ENCODE data around the gene SLC39A3.

SLC39A3 gene

GRCh38 chr19:2774083-2774679 is 34.4 kb upstream of the SLC39A3 start:
- no peak overlapping the region for H3K4me3 ChIP-seq (ENCODE audit: low read length)
- DNase-seq (ENCODE audit: low read depth) = no peak
- TF ChIP-seq CTCF (conservative IDR thresholded peaks at IDR 0.05; ENCODE audit: low read length) = no peak

- TF ChIP-seq CTCF (conservative IDR thresholded peaks at IDR 0.05; ENCODE audit: low read length) = no peak
- DNase-seq (ENCODE audit: low read depth) = no peak
Observed at GRCh38 chr19:2771786-2772674, 32.2 kb upstream of the SLC39A3 start.

GRCh38 chr19:2770055-2771013 is 30.5 kb upstream of the SLC39A3 start:
- no peak for TF ChIP-seq CTCF (conservative IDR thresholded peaks at IDR 0.05; ENCODE audit: low read length)
- DNase-seq (ENCODE audit: low read depth) = peak; percentile 77
- H3K4me3 ChIP-seq (ENCODE audit: low read length) = no peak overlapping the region

More at GRCh38 chr19:2771786-2772674, 32.2 kb upstream of the SLC39A3 start:
- H3K4me3 ChIP-seq (ENCODE audit: low read length) = no peak overlapping the region

GRCh38 chr19:2769218-2769617 is 29.4 kb upstream of the SLC39A3 start:
- no peak for DNase-seq (ENCODE audit: low read depth)
- TF ChIP-seq CTCF (conservative IDR thresholded peaks at IDR 0.05; ENCODE audit: low read length) = no peak
- no peak overlapping the region for H3K4me3 ChIP-seq (ENCODE audit: low read length)

- no peak for DNase-seq (ENCODE audit: low read depth)
- TF ChIP-seq CTCF (conservative IDR thresholded peaks at IDR 0.05; ENCODE audit: low read length) = no peak
- no peak overlapping the region for H3K4me3 ChIP-seq (ENCODE audit: low read length)
Observed at GRCh38 chr19:2768365-2769132, 28.7 kb upstream of the SLC39A3 start.

- TF ChIP-seq CTCF (conservative IDR thresholded peaks at IDR 0.05; ENCODE audit: low read length) = no peak
- DNase-seq (ENCODE audit: low read depth) = no peak
Observed at GRCh38 chr19:2767688-2768087, 27.9 kb upstream of the SLC39A3 start.

More at GRCh38 chr19:2767688-2768087, 27.9 kb upstream of the SLC39A3 start:
- H3K4me3 ChIP-seq (ENCODE audit: low read length) = no peak overlapping the region
